Small intestine (tissue), 7 donors: Measurements from ENCODE around the gene AGA. TPM values are rescaled to one million over a fixed set of nuclear protein-coding genes. Genes with fewer than 3 reads are reported as not detected.

Experiments
- DNase-seq, 2 donors: peaks; one replicate each; pipeline versions ENCODE4 v3.0.0 to v3.0.0-alpha.2; 2013
- FAIRE-seq: peaks from 2 replicates; lab custom pipeline; 2012; peaks lifted over from hg19 to GRCh38; lab: Jason Lieb, UNC
- H3K27ac ChIP-seq, 3 donors: one replicate each; pipeline ENCODE4 v1.5.1; 2013; ENCODE audit warnings: low read length in 2 of 3, mild to moderate bottlenecking in 2 of 3, control low read depth in 1 of 3, inconsistent platforms in 1 of 3, low read depth in 1 of 3, moderate library complexity in 1 of 3
- H3K27me3 ChIP-seq, 3 donors: one replicate each; pipeline ENCODE4 v1.6.1; 2013; ENCODE audit warnings: low read length in 3 of 3, inconsistent platforms in 1 of 3; ENCODE audit not compliant: control insufficient read depth in 3 of 3, insufficient read depth in 3 of 3
- H3K36me3 ChIP-seq, 3 donors: one replicate each; pipeline ENCODE4 v1.6.1; 2013; ENCODE audit warnings: low read length in 3 of 3, inconsistent platforms in 1 of 3, low read depth in 1 of 3, mild to moderate bottlenecking in 1 of 3, moderate library complexity in 1 of 3; ENCODE audit not compliant: control insufficient read depth in 3 of 3, insufficient read depth in 2 of 3
- H3K4me1 ChIP-seq, 3 donors: one replicate each; pipeline ENCODE4 v1.6.1; 2013; ENCODE audit warnings: low read length in 2 of 3, inconsistent platforms in 1 of 3, low read depth in 1 of 3, mild to moderate bottlenecking in 1 of 3, moderate library complexity in 1 of 3; ENCODE audit not compliant: control insufficient read depth in 3 of 3, insufficient read depth in 2 of 3
- H3K4me3 ChIP-seq, 3 donors: one replicate each; pipeline ENCODE4 v1.5.1; 2013; ENCODE audit warnings: low read length in 3 of 3, control low read depth in 1 of 3, inconsistent platforms in 1 of 3, low read depth in 1 of 3, mild to moderate bottlenecking in 1 of 3, moderate library complexity in 1 of 3
- H3K9me3 ChIP-seq, 2 donors: one replicate each; pipeline ENCODE4 v1.6.1; 2013; ENCODE audit warnings: low read depth in 1 of 2, low read length in 1 of 2; ENCODE audit not compliant: control insufficient read depth in 2 of 2, insufficient read depth in 1 of 2
- WGBS, 3 donors: extraction: QIAGEN DNeasy Blood & Tissue Kit; methylation state at CpG; one replicate each; pipeline ENCODE4 v1.1.7; 2013; 5-methylcytosine and 5-hydroxymethylcytosine counted together
- polyA plus RNA-seq, 4 donors: library from polyadenylated mRNA; stranded (reverse) in 3 of 4; unstranded in 1 of 4; fragments of 200-250 nt in 3 of 4; fragments of 120-200 nt in 1 of 4; gene quantifications; one replicate each; pipeline versions ENCODE4 v1.2.1 to v1.2.3, GENCODE V29; 2013
- donor health status: healthy with polysubstance abuse.
- donor health status: control.
- donor health status: control.
- donor health status: Bipolar disorder and iron deficiency.
- donor health status: healthy.

The AGA gene
- polyA plus RNA-seq, 4 donors = 6.0 to 32.2 (median 8.7) TPM

DNA sequence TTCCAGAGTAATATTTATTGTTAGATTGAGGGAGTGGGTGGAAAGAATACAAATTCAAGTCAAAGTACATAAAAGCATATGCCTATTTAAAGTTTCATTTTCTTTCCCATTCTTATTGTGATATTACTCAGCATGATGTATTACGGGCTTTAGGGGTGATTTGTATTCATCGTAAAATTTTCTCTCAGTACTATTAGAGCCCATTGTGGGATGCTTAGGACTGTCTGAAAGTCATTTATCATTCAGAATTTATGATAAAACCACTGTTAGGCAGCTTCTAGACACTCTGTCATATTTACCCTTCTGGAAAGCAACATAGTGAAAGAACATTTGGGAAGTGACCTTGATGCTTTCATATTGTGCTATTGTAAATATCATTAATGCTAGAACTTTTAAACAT lies 45.9 kb downstream of the AGA start:
- no peak for FAIRE-seq
- WGBS, 3 donors = 83 to 89% (median 86%) methylated on average over 2 of the region's 2 CpGs
- no peak overlapping the region for H3K4me3 ChIP-seq

DNA sequence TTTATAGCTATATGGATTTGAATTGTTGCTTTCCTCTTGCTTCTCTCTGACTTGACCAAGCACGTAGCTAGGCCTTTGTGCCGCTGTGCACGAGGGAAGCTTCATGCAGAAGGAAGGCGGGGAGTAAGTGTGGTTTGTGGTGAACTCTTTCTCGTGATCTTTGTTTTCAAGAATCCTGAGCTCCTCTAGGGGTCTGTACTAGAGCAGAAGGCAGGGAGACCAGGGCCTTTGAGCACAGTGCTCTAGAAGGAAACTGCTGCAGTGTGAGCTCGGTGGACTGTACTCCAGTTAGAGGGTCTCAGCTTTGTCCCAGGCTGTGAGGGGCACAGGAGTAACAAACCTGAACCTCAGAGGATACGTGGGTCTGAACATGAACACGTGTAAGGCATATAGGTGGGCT lies 49.0 kb downstream of the AGA start:
- Histone ChIP-seq H3K27me3 (no peaks in the 10 kb centered on the region), H3K27ac (no peak overlapping the region), H3K9me3 (no peaks in the 10 kb centered on the region), H3K4me3 (no peak overlapping the region), H3K36me3 (no peaks in the 10 kb centered on the region), H3K4me1 (no peaks in the 10 kb centered on the region)
- peak in 1 of 2 donors; percentile 10 for DNase-seq
- no peak for FAIRE-seq
- WGBS, 3 donors = 53 to 71% (median 61%) methylated on average over 8 of the region's 8 CpGs

More for the DNA sequence above, 45.9 kb downstream of the AGA start:
- no peaks in the 10 kb centered on the region for H3K4me1 ChIP-seq
- no peak overlapping the region for H3K27ac ChIP-seq
- H3K27me3 ChIP-seq = no peaks in the 10 kb centered on the region
- no peaks in the 10 kb centered on the region for H3K9me3 ChIP-seq
- no peaks in the 10 kb centered on the region for H3K36me3 ChIP-seq
- no peak for DNase-seq

DNA sequence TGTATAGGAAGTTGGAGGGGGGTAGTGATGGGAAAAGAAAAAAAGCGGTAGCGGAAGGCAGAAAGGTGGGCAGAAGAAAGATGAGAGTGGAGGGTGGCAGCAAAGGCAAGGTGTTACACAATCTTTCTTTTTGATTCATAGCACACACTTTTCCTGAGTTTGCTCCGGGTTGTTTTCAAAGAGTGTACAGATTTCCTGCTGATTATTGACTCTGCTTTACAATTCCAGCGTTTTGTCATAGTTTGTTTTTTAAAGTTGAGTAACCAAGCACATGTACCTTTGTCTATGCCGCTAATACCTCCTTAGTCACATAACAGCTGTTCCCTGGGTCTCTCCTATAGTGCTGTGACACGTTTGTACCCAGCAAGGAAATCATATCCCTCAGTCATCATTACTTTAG lies 50.3 kb downstream of the AGA start:
- FAIRE-seq (no peak), DNase-seq (no peak)
- H3K27ac ChIP-seq = no peak overlapping the region
- no peaks in the 10 kb centered on the region for H3K9me3 ChIP-seq
- no peak overlapping the region for H3K4me3 ChIP-seq
- no peaks in the 10 kb centered on the region for H3K36me3 ChIP-seq
- H3K4me1 ChIP-seq = no peaks in the 10 kb centered on the region
- WGBS, 3 donors = 63 to 77% (median 68%) methylated on average over 6 of the region's 6 CpGs
- no peaks in the 10 kb centered on the region for H3K27me3 ChIP-seq

DNA sequence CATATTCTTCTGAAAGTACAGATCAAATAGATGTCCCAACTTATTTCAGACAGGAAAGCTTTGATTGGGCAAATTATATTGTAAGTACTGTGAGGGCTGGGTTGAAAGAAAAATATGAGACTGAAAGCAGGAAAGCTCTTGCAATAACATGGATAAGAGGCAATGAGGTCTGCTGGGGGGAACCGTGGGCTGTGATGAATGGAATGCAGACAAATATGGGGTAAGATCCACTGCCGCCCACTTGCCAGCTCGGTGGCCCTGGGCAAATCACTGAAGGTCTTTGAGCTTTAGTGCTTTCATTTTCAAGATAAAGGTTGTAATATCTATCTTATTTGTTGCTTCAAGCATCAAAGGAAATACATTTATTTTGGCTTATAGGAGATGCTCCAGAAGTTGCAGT lies 51.0 kb downstream of the AGA start:
- H3K9me3 ChIP-seq = no peaks in the 10 kb centered on the region
- no peaks in the 10 kb centered on the region for H3K4me1 ChIP-seq
- no peak for DNase-seq
- H3K36me3 ChIP-seq = no peaks in the 10 kb centered on the region
- no peaks in the 10 kb centered on the region for H3K27me3 ChIP-seq
- WGBS, 3 donors = 41 to 62% (median 45%) methylated on average over 3 of the region's 3 CpGs
- no peak for FAIRE-seq
- H3K4me3 ChIP-seq = no peak overlapping the region
- no peak overlapping the region for H3K27ac ChIP-seq

DNA sequence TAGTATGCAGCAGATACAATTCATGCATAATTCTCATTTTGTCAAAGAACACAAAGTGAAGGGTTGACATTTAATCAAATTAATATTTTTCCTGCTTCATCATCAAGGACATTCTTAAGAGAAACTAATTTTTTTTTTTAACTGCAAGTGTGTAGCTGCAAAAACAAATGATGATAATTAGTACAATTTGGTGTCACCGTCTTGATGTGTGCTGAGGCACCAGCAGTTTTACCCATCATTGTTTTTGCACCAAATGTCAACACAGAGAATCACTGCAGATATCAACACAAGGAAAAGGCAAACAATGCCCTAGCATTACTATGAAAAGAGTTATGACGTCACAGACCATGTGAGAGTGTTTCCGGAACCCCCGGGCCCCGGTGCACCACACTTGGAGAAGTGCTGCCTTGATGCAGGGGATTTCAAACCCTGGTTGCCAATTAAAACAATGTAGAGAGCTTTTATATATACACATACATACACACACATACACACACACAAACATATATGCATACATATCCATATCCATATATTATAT lies 55.9 kb downstream of the AGA start:
- no peak for DNase-seq
- Histone ChIP-seq H3K27me3 (no peaks in the 10 kb centered on the region), H3K4me1 (no peaks in the 10 kb centered on the region), H3K9me3 (no peaks in the 10 kb centered on the region), H3K4me3 (no peak overlapping the region), H3K27ac (no peak overlapping the region), H3K36me3 (no peaks in the 10 kb centered on the region)
- WGBS, 3 donors = 68 to 78% (median 76%) methylated on average over 5 of the region's 5 CpGs
- FAIRE-seq = no peak

DNA sequence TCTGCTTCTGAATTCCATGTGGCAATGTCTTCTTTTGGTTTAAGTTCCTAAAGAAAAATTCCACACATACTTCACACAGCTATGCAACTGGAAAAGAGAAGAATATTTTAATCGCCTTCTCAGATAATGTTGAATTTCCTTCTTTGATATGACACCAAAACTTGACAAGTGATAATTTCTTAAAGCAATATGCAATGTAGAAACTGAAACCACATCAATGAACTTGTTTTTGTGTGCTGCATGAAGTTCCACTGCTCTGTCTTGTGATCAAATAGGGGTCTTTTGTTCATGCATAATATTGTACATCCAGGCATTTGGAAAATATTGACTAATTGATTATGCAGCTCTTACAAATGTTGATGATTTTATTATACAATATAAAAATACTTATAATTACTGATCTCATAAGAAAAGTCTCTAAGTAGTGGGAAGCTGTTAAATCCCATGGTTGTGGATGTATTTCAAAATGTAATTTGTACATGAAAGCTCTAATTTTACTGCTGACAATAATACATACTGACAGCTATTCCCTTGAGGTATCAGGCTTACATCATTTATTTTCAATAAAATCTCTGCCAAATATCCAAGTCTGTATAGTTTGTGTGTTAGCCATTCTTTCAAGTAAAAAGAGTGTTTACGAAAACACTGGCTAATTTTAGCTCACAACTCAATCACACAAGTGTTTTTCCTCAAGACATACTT lies 56.5 kb downstream of the AGA start:
- H3K27ac ChIP-seq = no peak overlapping the region
- peaks cover 0 to 2% of the 10 kb centered on the region in 2 donors for H3K9me3 ChIP-seq
- DNase-seq = no peak
- FAIRE-seq = no peak
- no peaks in the 10 kb centered on the region for H3K27me3 ChIP-seq
- H3K4me3 ChIP-seq = no peak overlapping the region
- no peaks in the 10 kb centered on the region for H3K36me3 ChIP-seq
- 51 to 62% (median 55%) methylated on average over 2 of the region's 2 CpGs for WGBS, 3 donors
- no peaks in the 10 kb centered on the region for H3K4me1 ChIP-seq

DNA sequence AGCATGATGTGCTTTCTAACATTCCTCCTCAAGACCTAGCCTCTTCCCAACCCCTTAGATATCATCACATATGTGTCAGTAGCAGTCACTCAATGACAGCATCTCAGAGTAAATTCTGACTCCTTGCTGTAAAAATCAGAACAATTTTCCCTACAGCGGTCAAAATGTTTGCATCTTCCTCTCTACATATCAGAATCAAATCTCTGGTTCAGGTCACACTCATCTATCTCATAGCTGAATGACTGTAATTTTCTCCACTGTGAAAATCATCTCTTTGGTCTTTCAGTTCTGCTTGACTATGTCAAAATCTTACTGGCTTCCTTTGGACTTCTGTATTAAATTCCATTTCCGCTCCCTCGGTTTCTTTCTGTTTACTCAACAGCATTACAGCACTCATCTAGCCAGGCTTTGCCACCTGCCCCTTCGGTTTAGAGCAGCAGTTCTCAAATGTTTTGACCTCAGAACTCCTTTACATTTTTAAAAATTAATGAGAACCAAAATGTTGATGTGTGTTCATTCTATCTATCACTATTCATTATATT lies 57.3 kb downstream of the AGA start:
- DNase-seq (no peak), FAIRE-seq (no peak)
- Histone ChIP-seq H3K4me3 (no peak overlapping the region), H3K36me3 (no peaks in the 10 kb centered on the region), H3K9me3 (peaks cover 0 to 2% of the 10 kb centered on the region in 2 donors), H3K27me3 (no peaks in the 10 kb centered on the region), H3K27ac (no peak overlapping the region), H3K4me1 (no peaks in the 10 kb centered on the region)
- 60 to 66% (median 62%) methylated on average over 4 of the region's 4 CpGs for WGBS, 3 donors

DNA sequence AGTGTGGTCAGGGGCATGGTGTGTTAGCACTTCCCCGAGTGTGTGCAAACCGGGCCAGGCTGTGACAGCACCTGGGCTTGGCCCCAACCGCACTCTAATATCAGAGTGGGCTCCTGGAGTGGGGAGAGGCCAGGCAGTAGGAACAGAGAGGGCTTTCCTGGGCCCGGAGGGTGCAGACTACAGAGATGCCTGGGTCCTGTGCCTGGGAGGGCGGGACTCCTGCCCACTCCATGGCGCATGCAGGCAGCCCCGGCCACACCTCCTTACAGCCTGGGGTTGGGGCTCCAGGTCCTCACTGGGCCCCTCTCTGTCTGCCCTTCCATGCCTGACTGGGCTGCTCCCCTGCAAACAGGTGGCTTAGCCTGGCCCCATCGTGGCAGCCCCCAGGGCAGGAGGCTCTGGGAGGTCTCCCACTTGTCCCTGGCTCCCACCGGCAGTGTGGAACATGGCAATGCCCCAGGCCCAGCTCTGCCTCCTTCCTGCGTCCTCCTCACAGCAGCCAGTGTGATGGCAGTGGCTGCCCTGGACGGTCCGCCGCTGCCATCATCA lies 60.4 kb downstream of the AGA start:
- H3K36me3 ChIP-seq = no peaks in the 10 kb centered on the region
- H3K4me1 ChIP-seq = no peaks in the 10 kb centered on the region
- FAIRE-seq (no peak), DNase-seq (no peak)
- H3K9me3 ChIP-seq = peaks cover 0 to 2% of the 10 kb centered on the region in 2 donors
- no peak overlapping the region for H3K27ac ChIP-seq
- WGBS, 3 donors = 91 to 95% (median 94%) methylated on average over 13 of the region's 13 CpGs
- no peak overlapping the region for H3K4me3 ChIP-seq
- no peaks in the 10 kb centered on the region for H3K27me3 ChIP-seq
